NCI-H2081 treated with DMSO at 0.1 percent for 48 hours (cell line): ENCODE measurements around the gene SPATA16.
"Not testable (repeated sequence)": the region's sequence is repeated elsewhere in the genome, so short reads cannot be mapped to it uniquely, and the experiment has no call there.

Source experiments
- DNase-seq: peaks from one replicate; lab custom pipeline; 2025; lab: John Stamatoyannopoulos, UW

Gene SPATA16, protein sequence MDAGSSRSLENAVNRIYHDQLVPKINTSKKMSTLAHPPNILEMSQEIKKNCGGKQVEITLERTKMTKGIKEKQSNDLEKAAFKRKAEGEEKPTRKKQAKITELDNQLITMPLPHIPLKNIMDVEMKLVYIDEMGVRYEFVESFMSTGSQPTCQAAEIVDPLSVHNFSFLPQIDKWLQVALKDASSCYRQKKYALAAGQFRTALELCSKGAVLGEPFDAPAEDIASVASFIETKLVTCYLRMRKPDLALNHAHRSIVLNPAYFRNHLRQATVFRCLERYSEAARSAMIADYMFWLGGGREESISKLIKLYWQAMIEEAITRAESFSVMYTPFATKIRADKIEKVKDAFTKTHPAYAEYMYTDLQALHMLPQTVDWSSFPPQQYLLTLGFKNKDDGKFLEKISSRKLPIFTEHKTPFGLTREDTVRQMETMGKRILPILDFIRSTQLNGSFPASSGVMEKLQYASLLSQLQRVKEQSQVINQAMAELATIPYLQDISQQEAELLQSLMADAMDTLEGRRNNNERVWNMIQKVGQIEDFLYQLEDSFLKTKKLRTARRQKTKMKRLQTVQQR

DNA sequence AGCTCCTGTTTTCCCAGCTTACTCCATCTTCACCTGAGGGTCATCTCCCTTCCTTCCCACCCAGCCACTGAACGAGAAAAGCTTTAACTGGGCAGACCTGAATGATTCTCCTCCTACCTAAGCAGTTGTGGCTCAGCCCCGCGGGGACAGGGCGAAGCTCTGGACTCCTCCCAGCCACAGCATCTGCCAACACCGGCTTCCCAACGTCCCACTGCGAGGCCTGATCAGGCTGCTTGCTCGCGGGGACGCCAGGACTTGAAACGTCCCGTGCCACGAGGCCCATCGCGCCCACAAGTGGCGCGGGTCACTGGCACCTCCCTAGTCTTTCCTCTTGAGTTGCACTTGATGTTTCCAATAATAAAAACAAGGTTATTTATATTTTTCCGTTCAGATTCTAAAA, at the start of gene SPATA16:
TSS of gene SPATA16 (minus strand) at position 250 of the 400 bp plus-strand sequence. CDS start 23,504 bp downstream, outside the sequence.
- DNase-seq, result no peak

DNA sequence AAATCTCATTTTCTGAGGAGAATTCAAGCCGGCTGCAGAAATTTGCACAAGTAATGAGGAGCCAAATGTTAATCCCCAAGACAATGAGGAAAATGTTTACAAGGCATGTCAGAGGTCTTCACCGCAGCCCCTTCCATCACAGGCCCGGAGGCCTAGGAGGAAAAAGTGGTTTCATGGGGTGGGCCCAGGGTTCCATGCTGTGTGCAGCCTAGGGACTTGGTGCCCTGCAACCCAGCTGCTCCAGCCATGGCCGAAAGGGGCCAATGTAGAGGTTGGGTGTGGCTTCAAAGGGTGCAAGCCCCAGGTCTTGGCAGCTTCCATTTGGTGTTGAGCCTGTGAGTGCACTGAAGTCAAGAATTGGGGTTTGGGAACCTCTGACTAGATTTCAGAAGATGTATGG, 42.0 kb upstream of the SPATA16 start:
- not testable (repeated sequence) for DNase-seq

DNA sequence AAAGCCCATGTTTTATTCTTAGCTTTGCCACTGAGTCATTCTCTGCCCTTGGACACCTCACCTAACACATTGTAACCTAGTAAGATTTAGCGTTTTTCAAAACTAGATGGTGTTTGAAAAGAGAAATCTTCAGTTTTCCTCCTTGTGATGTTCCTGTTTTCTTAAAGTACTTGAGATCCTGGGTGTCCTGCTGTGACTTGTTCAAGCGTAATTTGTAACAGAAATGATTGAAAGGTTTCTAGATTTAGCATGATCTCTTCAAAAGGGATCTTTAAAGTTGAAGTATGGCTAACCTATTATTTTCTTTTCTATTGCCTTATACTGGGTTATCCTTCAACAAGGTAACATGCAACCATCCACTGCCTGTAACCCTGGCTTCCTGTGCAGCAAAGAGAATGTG, 32.6 kb upstream of the SPATA16 start:
- no peak for DNase-seq

DNA sequence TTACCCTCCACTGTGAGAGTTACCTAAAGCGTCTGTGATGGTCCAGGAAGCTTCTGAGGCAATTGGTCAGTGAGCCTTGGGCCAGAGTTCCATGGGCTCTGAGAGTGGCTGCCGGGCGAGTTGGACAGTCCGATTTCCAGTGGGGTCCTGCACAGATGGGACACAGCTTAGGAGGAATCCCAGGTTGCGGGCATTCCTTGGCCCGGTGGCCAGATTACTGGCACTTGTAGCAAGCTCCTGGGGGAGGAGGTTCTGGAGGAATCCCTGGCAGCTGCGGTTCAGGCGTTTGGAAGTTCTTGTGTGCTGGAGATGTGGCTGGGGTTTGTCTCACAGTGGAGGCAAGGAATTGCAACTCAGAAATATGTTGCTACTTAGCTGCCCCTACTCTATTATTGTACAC, 18.1 kb upstream of the SPATA16 start:
- DNase-seq, result not testable (repeated sequence)

DNA sequence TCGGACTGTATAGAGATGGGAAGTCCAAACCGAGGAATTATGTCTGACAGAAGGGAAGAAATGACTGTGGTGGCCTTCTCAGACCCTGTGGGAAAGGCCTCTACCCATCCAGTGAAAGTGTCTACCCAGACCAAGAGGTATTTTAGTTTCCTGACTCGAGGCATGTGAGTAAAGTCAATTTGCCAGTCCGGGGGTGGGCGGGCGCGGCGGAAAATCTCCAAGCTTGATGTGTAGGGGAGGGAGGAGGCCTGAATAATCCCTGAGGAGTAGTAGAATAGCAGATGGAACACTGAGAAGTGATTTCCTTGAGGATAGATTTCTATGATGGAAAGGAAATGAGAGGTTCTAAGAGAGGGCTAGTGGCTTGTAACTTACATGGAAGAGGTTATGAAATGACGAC, 15.5 kb upstream of the SPATA16 start:
- not testable (repeated sequence) for DNase-seq

DNA sequence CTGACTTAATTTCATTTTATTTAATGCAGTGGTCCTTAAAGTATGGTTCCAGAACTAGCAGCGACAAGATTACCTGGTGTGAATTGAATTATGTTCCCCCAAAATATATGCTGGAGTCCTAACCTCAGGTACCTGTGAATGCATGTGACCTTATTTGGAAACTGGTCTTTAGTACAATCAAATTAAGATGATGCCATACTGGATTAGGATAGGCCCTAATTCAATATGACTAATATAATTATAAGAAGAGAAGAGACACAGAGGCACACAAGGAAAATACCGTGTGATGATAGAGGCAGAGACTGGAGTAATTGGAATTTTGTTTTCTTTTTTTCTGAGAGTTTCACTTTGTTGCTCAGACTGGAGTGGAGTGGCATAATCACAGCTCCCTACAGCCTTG, 12.6 kb upstream of the SPATA16 start:
- DNase-seq, result no peak

DNA sequence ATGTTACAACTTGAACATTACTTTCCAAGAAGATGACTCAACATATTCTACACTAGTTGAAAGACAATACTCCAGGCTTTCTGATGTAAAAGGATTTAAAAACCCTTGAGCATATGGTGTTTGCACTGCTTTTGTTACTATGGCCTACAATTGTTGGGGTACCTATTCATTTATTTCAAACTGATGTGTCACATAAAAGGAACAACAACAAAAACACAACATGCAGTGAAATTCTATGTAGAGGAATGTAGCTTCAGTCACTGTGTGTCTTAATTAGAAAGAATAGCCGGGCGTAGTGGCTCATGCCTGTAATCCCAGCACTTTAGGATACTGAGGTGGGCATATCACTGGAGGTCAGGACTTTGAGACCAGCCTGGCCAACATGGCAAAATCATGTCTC, 1.6 kb downstream of the SPATA16 start:
- DNase-seq, result no peak

DNA sequence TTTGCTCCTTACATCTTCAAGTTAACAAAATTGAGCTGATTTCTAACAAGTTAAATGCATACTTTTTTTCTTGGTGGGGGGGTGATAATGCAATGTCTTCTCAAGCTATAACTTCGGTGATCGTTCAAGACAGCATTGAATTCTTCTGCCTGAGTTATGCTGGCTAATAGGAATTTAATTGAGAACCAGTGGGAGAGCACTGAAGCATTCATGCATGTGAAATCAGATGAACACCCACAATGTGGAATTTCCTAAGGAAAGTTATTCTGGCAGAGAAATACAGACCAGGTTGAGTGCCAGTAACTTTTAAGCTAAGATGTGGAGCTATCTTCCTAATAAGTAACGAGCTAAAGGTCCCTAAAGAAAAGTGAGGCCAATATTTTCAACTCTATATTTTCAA, 3.0 kb downstream of the SPATA16 start:
- DNase-seq, result no peak

DNA sequence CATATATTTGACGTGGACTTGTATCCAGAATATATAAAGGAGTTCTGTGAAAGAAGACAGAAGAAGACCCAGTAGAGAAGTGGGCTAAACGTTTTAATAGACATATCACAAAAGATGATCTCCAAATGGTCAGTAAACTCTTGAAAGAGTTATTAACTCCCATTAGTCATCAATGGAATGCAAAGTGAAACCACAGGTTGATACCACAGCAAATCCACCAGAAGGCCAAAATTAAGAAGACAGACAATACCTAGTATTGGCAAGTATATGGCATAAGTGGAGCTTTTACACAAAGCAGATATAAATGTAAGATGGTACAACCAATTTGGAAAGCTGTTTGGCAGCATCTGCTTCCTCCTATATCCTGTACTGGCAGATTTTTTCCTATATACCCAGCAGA, 6.0 kb downstream of the SPATA16 start:
- no peak for DNase-seq

DNA sequence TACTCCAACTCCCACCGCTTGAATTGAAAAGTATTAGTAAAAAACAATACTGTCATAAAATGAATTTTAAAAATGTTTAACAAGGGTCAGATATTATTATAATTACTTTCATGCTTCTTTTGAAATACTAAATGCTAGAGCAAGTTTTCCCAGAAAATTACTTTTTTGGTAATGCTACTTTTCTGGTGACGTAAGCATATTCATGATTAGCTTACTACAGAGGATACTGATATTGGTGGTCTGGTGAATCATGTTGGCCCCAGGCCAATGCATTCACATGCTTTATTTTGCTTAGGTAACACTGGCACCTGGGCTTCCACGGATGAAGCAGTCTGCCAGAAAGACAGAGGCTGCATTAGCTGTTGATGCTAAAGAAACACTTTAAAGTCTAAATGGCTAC, 12.4 kb downstream of the SPATA16 start:
- DNase-seq, result no peak

DNA sequence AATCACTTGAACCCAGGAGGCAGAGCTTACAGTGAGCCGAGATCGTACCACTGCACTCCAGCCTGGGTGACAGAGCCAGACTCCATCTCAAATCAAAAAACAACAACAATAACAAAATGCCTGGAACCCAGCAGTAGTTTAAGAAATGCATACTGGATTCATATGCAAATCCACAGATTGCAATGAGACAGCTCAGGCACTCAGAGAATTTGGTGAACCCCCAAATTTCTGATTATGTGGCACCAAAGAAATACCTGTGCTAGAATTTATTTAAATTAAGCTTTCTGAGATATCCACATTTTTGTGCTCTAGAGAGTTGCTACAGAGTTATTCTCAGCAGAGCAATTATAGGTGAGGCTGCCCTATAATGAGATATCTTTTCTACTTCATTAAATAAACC, 29.7 kb downstream of the SPATA16 start:
- no peak for DNase-seq

DNA sequence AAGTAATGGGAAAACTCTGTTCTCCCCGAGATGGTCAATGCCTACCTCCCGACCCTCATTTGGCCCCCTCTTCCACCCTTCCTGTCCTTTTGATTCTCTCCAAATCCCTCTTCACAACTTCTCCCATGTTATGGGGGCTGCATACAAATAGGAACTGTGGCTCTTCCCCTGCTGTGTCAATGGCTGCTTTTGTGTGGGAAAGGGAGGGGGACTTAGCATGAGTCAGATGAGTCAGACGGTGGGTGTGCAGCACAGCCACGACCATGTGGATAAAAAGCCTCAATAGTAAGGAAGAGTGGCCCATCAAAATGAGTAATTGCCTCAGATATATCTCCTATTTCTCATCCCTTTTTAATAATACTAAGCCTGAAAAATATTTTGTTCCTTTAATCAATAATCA, 31.9 kb downstream of the SPATA16 start:
- DNase-seq, result no peak

DNA sequence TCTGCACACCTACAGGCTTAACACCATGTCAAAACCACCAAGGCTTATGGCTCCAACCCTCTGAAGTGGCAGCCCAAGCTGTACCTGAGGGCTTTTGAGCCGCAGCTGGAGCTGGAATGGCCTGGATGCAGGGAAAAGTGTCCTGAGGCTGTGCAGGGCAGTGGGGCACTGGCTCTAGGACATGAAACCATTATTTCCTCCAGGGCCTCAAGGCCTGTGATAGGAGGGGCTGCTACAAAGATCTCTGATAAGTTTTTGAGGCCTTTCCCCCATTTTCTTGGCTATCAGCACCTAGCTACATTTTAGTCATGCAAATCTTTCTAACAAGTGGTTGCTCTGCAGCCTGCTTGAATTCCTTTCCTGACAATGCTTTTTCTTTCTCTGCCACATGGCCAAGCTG, 37.6 kb downstream of the SPATA16 start:
- no peak for DNase-seq

DNA sequence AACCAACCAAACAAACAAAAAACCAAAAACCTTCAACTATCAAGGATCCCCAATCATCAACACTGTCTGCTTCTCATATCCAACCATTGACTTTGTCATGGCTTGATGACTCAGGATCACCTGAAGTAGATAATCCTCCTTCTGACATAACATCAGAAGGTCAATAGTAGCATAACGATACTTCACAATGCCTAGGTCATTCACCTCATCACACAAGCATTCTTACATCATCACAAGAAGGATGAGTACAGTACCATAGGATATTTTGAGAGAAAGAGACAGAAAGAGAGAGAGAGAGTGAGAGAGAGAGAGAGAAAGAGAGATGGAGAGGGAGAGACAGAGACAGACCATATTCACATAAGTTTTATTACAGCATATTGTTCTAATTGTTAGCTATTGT, 42.1 kb downstream of the SPATA16 start:
- no peak for DNase-seq

DNA sequence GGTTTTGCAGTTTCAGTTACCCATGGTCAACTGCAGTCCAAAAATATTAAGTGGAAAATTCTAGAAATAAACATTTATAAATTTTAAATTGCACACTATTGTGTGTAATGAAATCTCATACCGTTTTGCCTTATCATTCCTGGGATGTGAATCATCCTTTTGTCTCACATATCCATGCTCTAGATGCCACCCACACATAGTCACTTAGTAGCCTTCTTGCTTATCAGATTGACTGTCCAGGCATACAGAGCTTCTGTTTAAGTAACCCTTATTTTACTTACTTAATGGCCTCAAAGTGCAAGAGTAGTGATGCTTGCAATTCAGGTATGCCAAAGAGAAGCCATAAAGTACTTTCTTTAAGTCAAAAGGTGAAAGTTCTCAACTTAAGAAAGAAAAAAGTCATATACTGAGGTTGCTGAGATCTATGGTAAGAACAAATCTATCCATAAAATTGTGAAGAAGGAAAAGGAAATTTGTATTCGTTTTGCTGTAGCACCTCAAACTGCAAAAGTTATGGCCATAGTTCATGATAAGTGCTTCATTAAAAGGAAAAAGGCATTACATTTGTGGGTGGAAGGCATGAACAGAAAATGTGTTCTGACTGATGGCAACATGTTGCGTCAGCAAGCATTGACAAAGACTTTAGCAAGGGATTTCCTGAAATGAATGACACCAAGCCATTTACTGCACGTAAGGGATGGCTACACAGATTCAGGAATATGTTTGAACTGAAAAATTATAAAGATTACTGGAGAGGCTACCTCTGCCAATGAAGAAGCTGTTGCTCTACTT, 43.8 kb downstream of the SPATA16 start:
- no peak for DNase-seq

DNA sequence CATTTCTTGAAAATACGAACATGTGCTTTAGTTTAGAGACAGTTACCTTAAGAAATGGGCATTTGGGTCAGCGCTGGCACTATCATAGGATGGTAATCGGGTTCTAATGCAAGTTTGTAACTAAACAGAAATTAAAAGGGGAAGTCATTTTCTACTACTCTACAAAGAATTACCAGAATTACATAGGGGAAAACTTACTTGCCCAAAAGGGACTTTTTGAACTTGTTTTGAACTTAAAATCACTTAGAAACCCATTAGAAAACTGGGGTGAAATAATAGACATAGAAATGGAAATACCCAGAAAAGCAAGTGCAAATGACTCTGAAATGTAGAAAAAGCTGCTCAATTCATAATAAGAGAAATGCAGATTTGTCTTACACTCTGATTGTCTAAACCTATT, 44.9 kb downstream of the SPATA16 start:
- DNase-seq, result no peak

DNA sequence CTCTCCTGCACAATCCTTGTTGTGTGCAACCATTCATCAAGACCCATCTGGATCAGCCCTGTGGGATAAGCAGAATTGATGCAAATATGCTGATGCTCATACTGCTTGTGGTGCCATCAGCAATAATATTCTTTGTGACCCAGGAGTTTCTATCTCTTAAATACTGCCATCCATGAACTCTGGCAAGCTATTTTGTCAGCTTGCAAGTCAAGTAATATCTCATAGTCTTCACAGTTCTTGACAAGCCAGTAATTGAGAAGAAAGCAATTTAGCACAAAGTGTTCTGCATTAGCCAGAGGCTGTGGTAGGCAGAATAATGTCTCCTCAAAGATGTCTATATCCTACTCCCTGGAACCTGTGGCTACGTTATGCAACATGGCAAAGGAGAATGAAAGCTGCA, 49.0 kb downstream of the SPATA16 start:
- no peak for DNase-seq

DNA sequence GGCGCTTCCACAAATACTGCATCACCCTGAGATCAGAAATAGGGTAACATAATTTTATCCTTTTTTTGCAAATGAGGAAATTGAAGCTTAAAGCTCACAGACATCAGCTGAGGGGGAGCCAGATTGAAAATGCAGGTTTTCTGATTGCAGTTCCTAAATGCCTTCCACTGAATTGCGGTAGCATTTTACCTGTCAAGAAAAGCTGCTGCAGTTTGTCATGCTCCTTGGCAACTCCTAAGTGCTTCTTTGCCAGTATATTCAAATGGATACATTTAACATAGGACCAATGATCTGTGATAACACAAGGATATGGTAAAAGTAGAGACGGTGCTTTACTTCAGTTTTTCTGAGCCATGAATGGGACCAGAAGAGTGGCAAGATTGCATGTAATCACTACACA, 50.5 kb downstream of the SPATA16 start:
- DNase-seq, result no peak

DNA sequence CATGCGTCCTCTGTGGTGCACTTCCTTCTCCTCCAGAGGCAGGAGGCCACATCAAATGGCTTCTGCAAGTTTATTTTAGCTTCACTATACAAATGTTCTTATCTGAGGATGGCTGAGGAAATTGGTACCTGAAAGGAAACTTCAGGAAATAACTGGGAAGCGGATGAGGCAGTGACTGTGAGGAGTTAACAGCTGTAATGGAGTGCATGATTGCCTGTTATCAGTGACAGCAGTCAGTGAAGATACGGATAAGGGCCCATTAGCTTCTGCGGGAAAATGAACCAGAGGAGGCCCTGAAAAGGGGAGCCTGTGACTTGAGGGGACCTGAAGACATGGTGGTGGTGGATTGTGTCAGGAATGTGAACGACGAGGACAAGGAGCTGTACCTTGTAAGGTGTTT, 51.8 kb downstream of the SPATA16 start:
- no peak for DNase-seq

DNA sequence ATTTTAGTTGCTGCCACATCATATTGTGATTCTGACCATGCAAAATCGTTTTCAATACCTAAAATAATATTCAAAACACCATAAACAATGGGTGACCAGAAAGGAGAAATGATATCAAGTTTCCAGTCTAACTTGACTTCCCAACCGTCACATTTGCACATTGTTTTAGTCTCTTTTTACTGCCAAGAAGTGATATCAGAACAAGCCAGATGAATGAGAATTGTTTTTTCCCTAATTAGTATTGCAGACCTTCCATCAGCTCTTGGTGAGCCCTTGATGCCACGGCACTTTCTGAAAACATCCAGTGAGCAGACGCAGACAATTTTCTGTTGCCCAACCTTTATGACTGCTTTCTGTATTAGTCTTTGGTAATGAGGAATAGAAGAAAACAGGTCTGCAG, 62.5 kb downstream of the SPATA16 start:
- DNase-seq, result no peak

DNA sequence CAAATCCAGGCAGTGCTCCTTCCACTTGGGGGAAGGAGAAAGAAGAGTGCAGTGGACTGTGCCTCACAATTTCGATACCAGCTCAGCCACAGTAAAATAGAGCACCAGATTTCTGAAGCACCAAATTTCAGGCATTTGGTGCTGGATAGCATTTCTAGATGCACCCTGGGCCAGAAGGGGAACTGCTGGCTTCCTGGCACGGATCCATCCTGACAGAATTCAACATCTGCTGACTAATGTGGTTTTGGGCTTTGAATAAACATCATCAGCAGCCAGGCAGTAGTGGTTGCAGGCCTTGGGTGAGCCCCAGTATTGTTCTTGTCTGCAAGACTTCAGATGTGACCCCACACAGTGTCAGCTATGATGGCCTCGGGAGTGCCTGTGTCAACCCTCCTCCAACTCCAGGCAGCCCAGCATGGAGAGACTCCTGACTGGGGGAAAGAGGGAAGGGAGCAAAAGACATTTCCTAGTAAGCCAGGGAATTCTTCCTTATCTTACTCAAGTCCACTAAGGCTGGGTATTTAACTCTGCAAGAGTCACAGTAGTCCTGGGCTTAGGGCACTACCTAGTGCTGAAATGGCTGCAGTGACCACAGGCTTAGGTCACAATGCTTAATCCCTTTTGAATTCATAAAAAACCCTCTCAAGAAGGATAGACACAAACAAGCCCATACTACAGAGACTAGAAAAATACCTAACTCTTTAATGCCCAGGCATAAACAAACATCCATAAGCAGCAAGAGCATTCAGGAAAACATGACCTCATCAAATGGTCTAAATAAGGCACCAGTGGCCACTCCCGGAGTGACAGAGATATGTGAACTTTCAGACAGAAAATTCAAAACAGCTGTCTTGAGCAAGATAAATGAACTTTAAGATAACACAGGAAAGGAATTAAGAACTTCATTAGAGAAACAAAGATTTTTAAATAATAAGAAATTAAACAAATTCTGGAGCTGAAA, 74.7 kb downstream of the SPATA16 start:
- no peak for DNase-seq

DNA sequence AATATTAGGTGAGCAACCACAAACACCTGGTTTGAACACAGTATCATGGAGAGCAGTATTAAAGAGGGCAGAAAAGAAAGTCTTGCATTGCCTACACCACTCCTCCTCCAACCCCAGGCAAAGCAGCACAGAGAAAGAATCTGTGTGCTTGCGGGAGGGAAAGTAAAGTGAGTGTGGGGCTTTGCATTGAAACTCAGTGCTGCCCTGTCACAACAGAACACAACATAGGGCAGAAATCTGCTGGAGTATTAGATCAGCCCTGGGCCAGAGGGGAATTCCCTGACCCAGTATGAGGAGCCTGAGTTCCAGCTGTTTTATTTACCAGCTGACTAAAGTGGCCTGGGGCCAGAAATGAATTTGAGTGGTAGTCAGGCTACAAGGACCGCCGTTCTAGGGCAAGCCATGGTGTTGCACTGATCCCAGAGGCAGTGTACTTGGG, 75.5 kb downstream of the SPATA16 start:
- no peak for DNase-seq
